Endothelial cell (in vitro differentiated cells): Measurements from ENCODE around the gene UNC79. TPM values are rescaled to one million over a fixed set of nuclear protein-coding genes. Genes with fewer than 3 reads are reported as not detected.

ENCODE experiments used
- DNase-seq: peaks from one replicate; pipeline ENCODE4 v3.0.0; 2021; ENCODE audit warnings: low spot score
- H3K27ac Mint-ChIP-seq: one replicate; pipeline ENCODE4 v1.8.0; 2021; ENCODE audit warnings: mixed read lengths, inconsistent platforms; ENCODE audit not compliant: unreplicated experiment
- H3K27me3 Mint-ChIP-seq: one replicate; pipeline ENCODE4 v1.8.0; 2021; ENCODE audit warnings: mild to moderate bottlenecking, moderate library complexity, mixed read lengths, inconsistent platforms; ENCODE audit not compliant: unreplicated experiment
- H3K36me3 Mint-ChIP-seq: one replicate; pipeline ENCODE4 v1.8.0; 2021; ENCODE audit warnings: mild to moderate bottlenecking, low read depth, mixed read lengths, inconsistent platforms; ENCODE audit not compliant: unreplicated experiment
- H3K4me1 Mint-ChIP-seq: one replicate; pipeline ENCODE4 v1.8.0; 2021; ENCODE audit warnings: mild to moderate bottlenecking, mixed read lengths, inconsistent platforms; ENCODE audit not compliant: unreplicated experiment
- H3K4me3 Mint-ChIP-seq: one replicate; pipeline ENCODE4 v1.8.0; 2021; ENCODE audit warnings: mild to moderate bottlenecking, mixed read lengths, inconsistent platforms; ENCODE audit not compliant: unreplicated experiment
- H3K9me3 Mint-ChIP-seq: one replicate; pipeline ENCODE4 v1.8.0; 2021; ENCODE audit warnings: mixed read lengths, inconsistent platforms; ENCODE audit not compliant: unreplicated experiment
- CTCF ChIP-seq: fragments of 200-600 bp; sonication (generic); IDR thresholded peaks from one replicate; pipeline ENCODE4 v1.5.0; 2021; ENCODE audit warnings: antibody characterized with exemption; ENCODE audit not compliant: unreplicated experiment
- total RNA-seq: library from RNA; stranded (reverse); fragmentation: NEBNext Ultra II Directional; extraction: Animal tissue kit (Norgen Biotek cat#: 25700); gene quantifications from one replicate; pipeline ENCODE4 v1.2.1, GENCODE V29; 2021; ENCODE audit not compliant: unreplicated experiment

UNC79 gene
- total RNA-seq, 1 donor from 2014 or later, result 0.69 TPM

- no peak for TF ChIP-seq CTCF
- H3K27ac Mint-ChIP-seq, result no peak overlapping the region
- peak; percentile 16 for DNase-seq
- no peak overlapping the region for H3K4me3 Mint-ChIP-seq
- H3K9me3 Mint-ChIP-seq, result no peaks in the 10 kb centered on the region
- peaks cover under 1% of the 10 kb centered on the region for H3K27me3 Mint-ChIP-seq
- no peaks in the 10 kb centered on the region for H3K36me3 Mint-ChIP-seq
- no peaks in the 10 kb centered on the region for H3K4me1 Mint-ChIP-seq
These were observed 107.7 kb downstream of the UNC79 start for GRCh38 chr14:93538413-93538812.

GRCh38 chr14:93540235-93540634 is 109.5 kb downstream of the UNC79 start:
- H3K27ac Mint-ChIP-seq, result no peak overlapping the region
- TF ChIP-seq CTCF, result no peak
- no peaks in the 10 kb centered on the region for H3K36me3 Mint-ChIP-seq
- H3K9me3 Mint-ChIP-seq, result no peaks in the 10 kb centered on the region
- H3K4me3 Mint-ChIP-seq, result no peak overlapping the region
- peaks cover 13% of the 10 kb centered on the region for H3K4me1 Mint-ChIP-seq
- no peaks in the 10 kb centered on the region for H3K27me3 Mint-ChIP-seq
- no peak for DNase-seq

- TF ChIP-seq CTCF, result peak; percentile 57
- Mint-ChIP-seq H3K27me3 (no peaks in the 10 kb centered on the region), H3K36me3 (no peaks in the 10 kb centered on the region), H3K4me1 (peaks cover 33% of the 10 kb centered on the region), H3K4me3 (no peak overlapping the region), H3K9me3 (no peaks in the 10 kb centered on the region), H3K27ac (peak overlapping the region; percentile 89)
- no peak for DNase-seq
These were observed 113.0 kb downstream of the UNC79 start for GRCh38 chr14:93543766-93544165.

GRCh38 chr14:93544212-93544611 is 113.5 kb downstream of the UNC79 start:
- peak; percentile 20 for DNase-seq
- Mint-ChIP-seq H3K27me3 (no peaks in the 10 kb centered on the region), H3K9me3 (no peaks in the 10 kb centered on the region), H3K4me3 (no peak overlapping the region), H3K36me3 (no peaks in the 10 kb centered on the region), H3K4me1 (peaks cover 33% of the 10 kb centered on the region), H3K27ac (peak overlapping the region; percentile 89)
- TF ChIP-seq CTCF, result no peak

- H3K4me3 Mint-ChIP-seq, result no peak overlapping the region
These were observed 115.9 kb downstream of the UNC79 start for GRCh38 chr14:93546642-93547041.

More at GRCh38 chr14:93546642-93547041, 115.9 kb downstream of the UNC79 start:
- Mint-ChIP-seq H3K4me1 (peaks cover 35% of the 10 kb centered on the region), H3K27me3 (no peaks in the 10 kb centered on the region), H3K9me3 (no peaks in the 10 kb centered on the region), H3K27ac (no peak overlapping the region), H3K36me3 (no peaks in the 10 kb centered on the region)
- TF ChIP-seq CTCF, result no peak
- DNase-seq, result no peak
